22Rv1 (cell line): Measurements from ENCODE around the gene CACNA2D2.

Experiments
- CTCF ChIP-seq: fragments of 450-650 bp; IDR thresholded peaks from 2 replicates; pipeline ENCODE4 v1.5.1; 2017; ENCODE audit warnings: mild to moderate bottlenecking
- ZFX ChIP-seq: fragments of 450-650 bp; IDR thresholded peaks from 2 replicates; pipeline ENCODE4 v1.6.1; 2017; ENCODE audit warnings: antibody characterized with exemption, borderline replicate concordance

GRCh38 chr3:50378024-50378423 lies 125.4 kb downstream of the CACNA2D2 start:
- TF ChIP-seq CTCF (no peak), ZFX (no peak)
